Cardiac muscle cell (in vitro differentiated cells and primary cell): Measurements from ENCODE around the gene HIP1R. TPM values are rescaled to one million over a fixed set of nuclear protein-coding genes. Genes with fewer than 3 reads are reported as not detected.

Experiments used
- DNase-seq, 2 donors: peaks; one replicate each; pipeline versions ENCODE4 v3.0.0 to v3.0.0-alpha.2; 2010 to 2017; ENCODE audit warnings: low read depth in 1 of 2, low spot score in 1 of 2
- H3K27ac ChIP-seq: fragments of 200-600 bp; sonication (generic); 2 replicates; pipeline ENCODE4 v1.5.1; 2016
- H3K27me3 ChIP-seq: fragments of 200-600 bp; sonication (generic); 2 replicates; pipeline ENCODE4 v1.6.0; 2016; ENCODE audit warnings: control low read depth
- H3K36me3 ChIP-seq: fragments of 200-600 bp; sonication (generic); 2 replicates; pipeline ENCODE4 v1.5.1; 2016; ENCODE audit warnings: control low read depth
- H3K4me1 ChIP-seq: fragments of 200-600 bp; sonication (generic); 2 replicates; pipeline ENCODE4 v1.8.1; 2017; ENCODE audit warnings: low read depth, mild to moderate bottlenecking, mixed run types
- H3K4me3 ChIP-seq: fragments of 200-600 bp; sonication (generic); 2 replicates; pipeline ENCODE4 v1.5.1; 2016; ENCODE audit warnings: mild to moderate bottlenecking
- H3K9me3 ChIP-seq: fragments of 200-600 bp; sonication (generic); 2 replicates; pipeline ENCODE4 v1.5.1; 2017; ENCODE audit warnings: low read depth, mild to moderate bottlenecking, control low read depth
- polyA plus RNA-seq: library from polyadenylated mRNA; unstranded; fragments of >200 nt; fragmentation: Nextera tagmentation; extraction: Ambion mirVana; gene quantifications from 2 replicates; pipeline ENCODE4 v1.2.1, GENCODE V29; 2016
- total RNA-seq: library from RNA; depleted of rRNA; stranded (reverse); fragments of >200 nt; gene quantifications from 2 replicates; pipeline ENCODE4 v1.2.3, GENCODE V29; 2016
- TF ChIP-seq, protein P1 (sequence below): IDR thresholded peaks from 2 replicates; pipeline ENCODE4 v1.5.1; 2012; ENCODE audit warnings: low read depth, mild to moderate bottlenecking, low read length

Gene HIP1R
- total and polyA plus RNA-seq, 2 experiments from 2014 or later, result 18.3 to 38.4 TPM

- Histone ChIP-seq H3K9me3 (no peaks in the 10 kb centered on the region), H3K4me1 (peaks cover 11% of the 10 kb centered on the region), H3K27ac (no peak overlapping the region), H3K4me3 (no peak overlapping the region), H3K36me3 (no peaks in the 10 kb centered on the region), H3K27me3 (no peaks in the 10 kb centered on the region)
- TF ChIP-seq, protein P1, sequence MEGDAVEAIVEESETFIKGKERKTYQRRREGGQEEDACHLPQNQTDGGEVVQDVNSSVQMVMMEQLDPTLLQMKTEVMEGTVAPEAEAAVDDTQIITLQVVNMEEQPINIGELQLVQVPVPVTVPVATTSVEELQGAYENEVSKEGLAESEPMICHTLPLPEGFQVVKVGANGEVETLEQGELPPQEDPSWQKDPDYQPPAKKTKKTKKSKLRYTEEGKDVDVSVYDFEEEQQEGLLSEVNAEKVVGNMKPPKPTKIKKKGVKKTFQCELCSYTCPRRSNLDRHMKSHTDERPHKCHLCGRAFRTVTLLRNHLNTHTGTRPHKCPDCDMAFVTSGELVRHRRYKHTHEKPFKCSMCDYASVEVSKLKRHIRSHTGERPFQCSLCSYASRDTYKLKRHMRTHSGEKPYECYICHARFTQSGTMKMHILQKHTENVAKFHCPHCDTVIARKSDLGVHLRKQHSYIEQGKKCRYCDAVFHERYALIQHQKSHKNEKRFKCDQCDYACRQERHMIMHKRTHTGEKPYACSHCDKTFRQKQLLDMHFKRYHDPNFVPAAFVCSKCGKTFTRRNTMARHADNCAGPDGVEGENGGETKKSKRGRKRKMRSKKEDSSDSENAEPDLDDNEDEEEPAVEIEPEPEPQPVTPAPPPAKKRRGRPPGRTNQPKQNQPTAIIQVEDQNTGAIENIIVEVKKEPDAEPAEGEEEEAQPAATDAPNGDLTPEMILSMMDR, result no peak
- DNase-seq, result no peak
Observed at GRCh38 chr12:122855928-122856831, 20.9 kb downstream of the HIP1R start.

- no peaks in the 10 kb centered on the region for H3K27me3 ChIP-seq
- no peaks in the 10 kb centered on the region for H3K36me3 ChIP-seq
- no peak overlapping the region for H3K4me3 ChIP-seq
- DNase-seq, result no peak
- H3K27ac ChIP-seq, result no peak overlapping the region
- H3K9me3 ChIP-seq, result no peaks in the 10 kb centered on the region
- peaks cover 11% of the 10 kb centered on the region for H3K4me1 ChIP-seq
- TF ChIP-seq, protein P1, result no peak
Observed at GRCh38 chr12:122856999-122857671, 21.9 kb downstream of the HIP1R start.

GRCh38 chr12:122858171-122858570 lies 22.9 kb downstream of the HIP1R start:
- Histone ChIP-seq H3K27me3 (no peaks in the 10 kb centered on the region), H3K9me3 (no peaks in the 10 kb centered on the region), H3K4me3 (no peak overlapping the region), H3K4me1 (peaks cover 4% of the 10 kb centered on the region), H3K36me3 (no peaks in the 10 kb centered on the region), H3K27ac (no peak overlapping the region)
- no peak for DNase-seq
- TF ChIP-seq, protein P1, result no peak

DNA sequence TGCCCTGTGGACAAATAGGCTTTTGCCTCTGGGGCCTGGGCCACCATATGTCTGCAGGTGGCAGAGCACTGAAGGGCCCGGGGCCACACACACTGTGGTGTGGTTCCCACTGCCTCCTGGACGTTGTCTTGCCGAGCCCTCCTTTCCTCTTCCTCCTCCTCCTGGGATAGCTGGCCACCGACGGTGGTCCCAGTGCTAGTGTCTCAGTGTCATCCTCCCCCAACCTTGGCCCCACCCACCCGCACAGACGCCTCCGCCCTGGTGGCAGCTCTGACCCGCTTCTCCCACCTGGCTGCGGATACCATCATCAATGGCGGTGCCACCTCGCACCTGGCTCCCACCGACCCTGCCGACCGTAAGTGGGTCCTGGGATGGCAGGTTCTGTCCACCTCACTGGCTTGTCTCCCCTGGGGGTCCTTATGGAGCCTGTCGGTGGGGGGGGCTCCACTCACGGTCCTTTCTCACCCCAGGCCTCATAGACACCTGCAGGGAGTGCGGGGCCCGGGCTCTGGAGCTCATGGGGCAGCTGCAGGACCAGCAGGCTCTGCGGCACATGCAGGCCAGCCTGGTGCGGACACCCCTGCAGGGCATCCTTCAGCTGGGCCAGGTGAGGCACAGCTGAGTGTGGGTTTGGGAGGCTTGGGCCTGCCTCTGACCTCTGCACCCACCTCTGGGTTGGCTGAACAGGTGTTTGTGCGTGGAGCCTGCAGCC lies 23.5 kb downstream of the HIP1R start:
- no peaks in the 10 kb centered on the region for H3K4me1 ChIP-seq
- TF ChIP-seq, protein P1, result no peak
- H3K27me3 ChIP-seq, result no peaks in the 10 kb centered on the region
- H3K27ac ChIP-seq, result no peak overlapping the region
- H3K9me3 ChIP-seq, result no peaks in the 10 kb centered on the region
- no peak for DNase-seq
- no peaks in the 10 kb centered on the region for H3K36me3 ChIP-seq
- H3K4me3 ChIP-seq, result no peak overlapping the region

DNA sequence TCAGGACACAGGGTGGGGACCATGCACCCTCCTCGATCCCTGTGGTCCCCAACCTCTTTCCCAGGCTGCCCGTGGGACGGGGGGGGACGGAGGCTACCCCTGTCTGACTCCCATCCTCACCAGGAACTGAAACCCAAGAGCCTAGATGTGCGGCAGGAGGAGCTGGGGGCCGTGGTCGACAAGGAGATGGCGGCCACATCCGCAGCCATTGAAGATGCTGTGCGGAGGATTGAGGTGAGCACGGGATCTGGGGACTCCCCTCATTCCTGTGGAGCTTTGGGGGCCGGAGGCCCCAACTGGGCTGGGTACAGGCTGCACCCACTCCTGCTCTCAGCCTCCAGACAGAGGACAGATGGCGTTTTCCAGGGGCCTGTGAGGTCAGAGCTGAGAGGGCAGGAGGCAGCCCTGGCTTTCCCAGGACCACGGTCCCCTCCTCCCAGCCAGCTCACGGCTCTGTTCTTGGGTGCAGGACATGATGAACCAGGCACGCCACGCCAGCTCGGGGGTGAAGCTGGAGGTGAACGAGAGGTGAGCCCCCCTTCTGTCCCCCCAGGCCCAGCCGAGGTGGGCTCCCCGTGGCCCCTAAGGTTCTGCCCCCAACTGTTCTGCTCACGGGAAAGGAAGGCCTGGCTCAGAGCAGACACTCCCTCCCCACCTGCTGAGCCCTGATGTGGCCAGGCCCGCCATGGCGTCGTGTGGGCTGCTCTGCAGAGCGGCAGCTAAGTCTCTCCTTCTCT lies 24.2 kb downstream of the HIP1R start:
- no peak overlapping the region for H3K4me3 ChIP-seq

More for the DNA sequence above, 24.2 kb downstream of the HIP1R start:
- no peaks in the 10 kb centered on the region for H3K9me3 ChIP-seq
- no peak overlapping the region for H3K27ac ChIP-seq
- no peak for DNase-seq
- no peaks in the 10 kb centered on the region for H3K4me1 ChIP-seq
- H3K36me3 ChIP-seq, result no peaks in the 10 kb centered on the region
- TF ChIP-seq, protein P1, result no peak
- H3K27me3 ChIP-seq, result no peaks in the 10 kb centered on the region
